ENCODE results near the gene WIF1. TPM values are rescaled to one million over a fixed set of nuclear protein-coding genes. Genes with fewer than 3 reads are reported as not detected.

Gene WIF1
- total and polyA plus RNA-seq, 10 donors = 0.04 TPM; not detected in 9

DNA sequence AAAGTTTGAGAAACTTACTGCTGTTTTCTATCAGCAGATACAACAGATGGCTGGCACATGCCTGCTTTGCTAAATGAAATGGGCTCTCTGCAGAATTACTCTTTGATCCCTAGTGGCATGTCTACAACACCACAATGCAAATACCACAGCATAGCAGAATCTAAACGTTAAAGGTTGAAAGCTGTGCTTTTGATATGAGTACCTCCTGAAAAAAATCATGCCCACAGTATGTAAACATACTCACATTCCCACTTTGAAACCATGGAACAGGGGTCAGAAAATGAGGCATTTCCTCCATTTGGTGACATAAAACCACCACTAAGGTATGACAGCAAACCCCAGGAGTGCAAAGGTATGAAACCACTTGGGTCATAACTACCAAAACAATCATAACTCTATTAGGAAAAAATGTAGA is 7.5 kb downstream of the WIF1 start:
- intact Hi-C loops (cut with DNase I; ENCODE audit: low total_unique reads) = no loop called here
- Histone ChIP-seq H3K9me3 (no peaks in the 10 kb centered on the region), H3K4me3 (no peak overlapping the region), H3K27ac (no peak overlapping the region), H3K27me3 (replicated peaks in 1 of 7) (peaks cover 0 to 42% (median 8%) of the 10 kb centered on the region in 7 donors), H3K36me3 (no peaks in the 10 kb centered on the region), H3K4me1 (no peaks in the 10 kb centered on the region)
- WGBS, 5 donors = 15 to 52% (median 30%) methylated on average over 1 of the region's 1 CpG
- no peak for DNase-seq
- TF ChIP-seq, protein P1, sequence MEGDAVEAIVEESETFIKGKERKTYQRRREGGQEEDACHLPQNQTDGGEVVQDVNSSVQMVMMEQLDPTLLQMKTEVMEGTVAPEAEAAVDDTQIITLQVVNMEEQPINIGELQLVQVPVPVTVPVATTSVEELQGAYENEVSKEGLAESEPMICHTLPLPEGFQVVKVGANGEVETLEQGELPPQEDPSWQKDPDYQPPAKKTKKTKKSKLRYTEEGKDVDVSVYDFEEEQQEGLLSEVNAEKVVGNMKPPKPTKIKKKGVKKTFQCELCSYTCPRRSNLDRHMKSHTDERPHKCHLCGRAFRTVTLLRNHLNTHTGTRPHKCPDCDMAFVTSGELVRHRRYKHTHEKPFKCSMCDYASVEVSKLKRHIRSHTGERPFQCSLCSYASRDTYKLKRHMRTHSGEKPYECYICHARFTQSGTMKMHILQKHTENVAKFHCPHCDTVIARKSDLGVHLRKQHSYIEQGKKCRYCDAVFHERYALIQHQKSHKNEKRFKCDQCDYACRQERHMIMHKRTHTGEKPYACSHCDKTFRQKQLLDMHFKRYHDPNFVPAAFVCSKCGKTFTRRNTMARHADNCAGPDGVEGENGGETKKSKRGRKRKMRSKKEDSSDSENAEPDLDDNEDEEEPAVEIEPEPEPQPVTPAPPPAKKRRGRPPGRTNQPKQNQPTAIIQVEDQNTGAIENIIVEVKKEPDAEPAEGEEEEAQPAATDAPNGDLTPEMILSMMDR (IDR thresholded peaks at IDR 0.05 in 8 of 11, conservative IDR thresholded peaks at IDR 0.05 in 3 of 11) = no peak
- TF ChIP-seq POLR2A (IDR thresholded peaks at IDR 0.05) = no peak
- no peak for TF ChIP-seq POLR2AphosphoS5 (IDR thresholded peaks at IDR 0.05)

DNA sequence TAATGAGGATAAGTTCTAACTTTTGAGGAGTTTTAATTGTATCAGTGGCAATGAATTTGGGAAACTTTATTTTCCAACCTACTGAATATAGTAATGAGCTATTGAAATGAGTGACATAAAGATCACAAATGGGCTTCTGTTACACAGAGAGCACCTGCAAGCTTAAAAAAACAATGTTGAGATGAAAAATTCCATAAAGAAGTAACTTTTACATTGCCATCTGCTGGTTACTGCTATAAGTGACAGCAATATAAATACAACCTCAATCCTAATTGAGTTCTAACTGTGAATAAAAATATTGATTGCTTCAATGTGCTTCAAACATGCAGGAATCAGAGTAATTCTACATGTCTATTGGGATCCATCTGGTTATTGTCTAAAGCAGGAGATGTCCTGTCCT is 14.2 kb downstream of the WIF1 start:
- Histone ChIP-seq H3K9me3 (no peaks in the 10 kb centered on the region), H3K36me3 (no peaks in the 10 kb centered on the region), H3K27ac (no peak overlapping the region), H3K4me1 (no peaks in the 10 kb centered on the region), H3K27me3 (replicated peaks in 1 of 7) (peaks cover 0 to 6% (median 0%) of the 10 kb centered on the region in 7 donors), H3K4me3 (no peak overlapping the region)
- TF ChIP-seq, protein P1 (IDR thresholded peaks at IDR 0.05 in 8 of 11, conservative IDR thresholded peaks at IDR 0.05 in 3 of 11) = peak in 2 of 11 experiments; percentile 14 to 15
- TF ChIP-seq POLR2AphosphoS5 (IDR thresholded peaks at IDR 0.05) = no peak
- TF ChIP-seq POLR2A (IDR thresholded peaks at IDR 0.05) = no peak
- intact Hi-C loops (cut with DNase I; ENCODE audit: low total_unique reads) = no loop called here
- no peak for DNase-seq

DNA sequence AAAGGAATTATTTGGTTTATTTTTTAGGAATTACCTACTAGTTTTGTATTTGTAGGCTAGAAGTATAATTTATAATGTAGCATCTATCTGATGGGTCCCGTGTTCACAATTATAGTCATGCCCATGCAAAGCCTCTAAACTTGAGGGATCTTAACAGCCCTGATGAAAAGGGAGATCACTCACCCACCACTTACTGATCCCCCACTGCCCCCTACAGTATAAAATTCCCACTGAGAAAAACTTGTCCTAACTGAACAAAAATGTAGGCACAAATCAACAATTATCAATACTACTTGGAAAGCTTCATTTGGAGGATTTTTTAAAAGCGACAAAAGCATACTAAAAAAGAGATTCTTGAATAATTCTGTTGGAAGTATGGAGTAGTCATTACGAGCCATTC is 21.0 kb downstream of the WIF1 start:
- TF ChIP-seq POLR2AphosphoS5 (IDR thresholded peaks at IDR 0.05) (no peak), POLR2A (IDR thresholded peaks at IDR 0.05) (no peak)
- TF ChIP-seq, protein P1 (IDR thresholded peaks at IDR 0.05 in 8 of 11, conservative IDR thresholded peaks at IDR 0.05 in 3 of 11) = no peak
- H3K27ac ChIP-seq = no peak overlapping the region
- no peak overlapping the region for H3K4me3 ChIP-seq
- intact Hi-C loops (cut with DNase I; ENCODE audit: low total_unique reads) = no loop called here
- no peaks in the 10 kb centered on the region for H3K4me1 ChIP-seq
- H3K9me3 ChIP-seq = no peaks in the 10 kb centered on the region
- WGBS, 5 donors = 65 to 78% (median 72%) methylated on average over 3 of the region's 3 CpGs
- no peak for DNase-seq
- H3K36me3 ChIP-seq = no peaks in the 10 kb centered on the region
- peaks cover 0 to 8% (median 0%) of the 10 kb centered on the region in 7 donors for H3K27me3 ChIP-seq (replicated peaks in 1 of 7)

DNA sequence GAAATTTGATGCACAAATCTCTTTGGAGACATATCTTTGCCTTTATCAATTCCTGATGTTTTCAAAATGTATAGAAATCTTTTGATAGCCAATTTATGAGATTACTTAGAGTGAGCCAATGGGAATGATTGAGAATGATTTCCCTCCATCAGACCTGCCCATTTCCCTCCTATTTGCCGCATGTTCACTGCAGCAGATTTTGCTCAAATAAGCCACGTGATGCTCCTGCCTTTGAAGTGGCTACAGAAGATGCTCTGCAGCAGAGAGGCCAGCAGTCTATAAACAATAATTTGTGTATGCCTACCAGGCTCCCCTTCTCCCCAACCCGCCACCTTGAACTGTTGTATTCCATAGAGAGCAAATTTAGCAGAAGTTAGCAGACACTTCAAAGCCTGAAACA is 21.9 kb downstream of the WIF1 start:
- peaks cover 0 to 14% (median 0%) of the 10 kb centered on the region in 7 donors for H3K27me3 ChIP-seq (replicated peaks in 1 of 7)
- H3K36me3 ChIP-seq = no peaks in the 10 kb centered on the region
- H3K4me1 ChIP-seq = no peaks in the 10 kb centered on the region
- intact Hi-C loops (cut with DNase I; ENCODE audit: low total_unique reads) = no loop called here
- TF ChIP-seq POLR2AphosphoS5 (IDR thresholded peaks at IDR 0.05) = no peak
- TF ChIP-seq, protein P1 (IDR thresholded peaks at IDR 0.05 in 8 of 11, conservative IDR thresholded peaks at IDR 0.05 in 3 of 11) = no peak
- TF ChIP-seq POLR2A (IDR thresholded peaks at IDR 0.05) = no peak
- 58 to 75% (median 66%) methylated on average over 3 of the region's 3 CpGs for WGBS, 5 donors
- no peak overlapping the region for H3K4me3 ChIP-seq
- no peak overlapping the region for H3K27ac ChIP-seq
- DNase-seq = no peak
- no peaks in the 10 kb centered on the region for H3K9me3 ChIP-seq

All from spleen (tissue), 11 donors.